ENCODE results near the gene OR9A4.
"Not testable (repeated sequence)": the region's sequence is repeated elsewhere in the genome, so short reads cannot be mapped to it uniquely, and the experiment has no call there.

Gene OR9A4, protein sequence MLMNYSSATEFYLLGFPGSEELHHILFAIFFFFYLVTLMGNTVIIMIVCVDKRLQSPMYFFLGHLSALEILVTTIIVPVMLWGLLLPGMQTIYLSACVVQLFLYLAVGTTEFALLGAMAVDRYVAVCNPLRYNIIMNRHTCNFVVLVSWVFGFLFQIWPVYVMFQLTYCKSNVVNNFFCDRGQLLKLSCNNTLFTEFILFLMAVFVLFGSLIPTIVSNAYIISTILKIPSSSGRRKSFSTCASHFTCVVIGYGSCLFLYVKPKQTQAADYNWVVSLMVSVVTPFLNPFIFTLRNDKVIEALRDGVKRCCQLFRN

DNA sequence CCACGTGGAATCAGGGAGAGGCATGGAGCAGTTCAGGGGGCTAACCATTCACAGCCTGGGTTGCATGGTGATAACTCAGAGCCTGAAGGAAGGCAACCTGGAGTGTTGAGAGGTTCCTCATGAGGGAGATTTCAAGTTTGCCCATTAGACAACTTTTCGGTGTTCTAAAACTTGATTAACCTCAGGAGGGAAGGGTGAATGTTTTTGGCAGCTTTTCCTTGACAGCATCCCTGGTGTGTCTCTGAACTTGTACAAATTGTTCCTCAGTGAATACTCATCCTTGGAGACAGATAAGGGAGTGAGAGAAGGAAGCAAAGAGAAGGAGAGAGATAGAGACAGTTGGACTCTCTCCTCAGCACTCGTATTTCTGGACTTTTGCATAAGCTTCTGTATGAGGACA is at the start of gene OR9A4:
Gene OR9A4 (plus strand): TSS at position 301 of the 400 bp plus-strand sequence. CDS start 2,477 bp downstream, outside the sequence.
- no peak for DNase-seq (ENCODE audit: extremely low read depth in 1 of 2, low read depth in 1 of 2)

DNA sequence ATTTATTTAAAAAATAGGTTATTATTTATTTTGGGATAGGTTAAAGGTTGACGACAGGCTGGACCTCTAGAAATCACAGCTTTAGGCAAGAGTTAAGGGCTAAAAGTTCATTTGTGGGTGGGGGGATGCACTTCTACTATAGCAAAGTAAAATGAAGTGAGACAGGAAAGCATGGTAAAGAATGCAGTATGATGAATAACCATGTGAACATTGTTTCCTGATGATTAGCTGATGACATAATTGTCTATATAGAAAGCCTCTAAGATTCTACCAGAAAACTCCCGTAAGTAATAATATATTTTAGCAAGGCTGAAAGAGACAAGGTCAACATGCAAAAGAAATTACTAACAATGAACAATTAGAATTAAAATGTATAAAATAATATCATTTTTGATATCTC is 49.2 kb upstream of the OR9A4 start:
- DNase-seq (ENCODE audit: extremely low read depth in 1 of 2, low read depth in 1 of 2): no peak

DNA sequence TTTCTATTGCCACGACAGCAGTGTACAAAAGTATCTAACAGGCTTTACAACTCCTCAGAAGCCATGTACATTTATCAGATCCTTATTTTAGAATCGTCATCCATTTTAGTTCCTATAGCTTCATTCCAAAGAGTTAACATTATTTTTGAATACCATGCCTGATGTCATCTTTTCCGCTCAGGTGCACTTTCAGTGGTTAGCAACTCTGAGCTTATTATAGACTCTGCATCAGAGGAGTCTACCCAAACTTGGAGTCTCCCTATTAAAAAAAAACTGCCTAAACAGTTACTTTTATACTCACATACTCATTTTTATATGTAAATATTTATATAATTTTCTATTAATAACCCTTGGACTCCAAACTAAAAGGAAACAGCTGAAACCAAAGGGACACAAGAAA is 43.3 kb upstream of the OR9A4 start:
- no peak for DNase-seq (ENCODE audit: extremely low read depth in 1 of 2, low read depth in 1 of 2)

DNA sequence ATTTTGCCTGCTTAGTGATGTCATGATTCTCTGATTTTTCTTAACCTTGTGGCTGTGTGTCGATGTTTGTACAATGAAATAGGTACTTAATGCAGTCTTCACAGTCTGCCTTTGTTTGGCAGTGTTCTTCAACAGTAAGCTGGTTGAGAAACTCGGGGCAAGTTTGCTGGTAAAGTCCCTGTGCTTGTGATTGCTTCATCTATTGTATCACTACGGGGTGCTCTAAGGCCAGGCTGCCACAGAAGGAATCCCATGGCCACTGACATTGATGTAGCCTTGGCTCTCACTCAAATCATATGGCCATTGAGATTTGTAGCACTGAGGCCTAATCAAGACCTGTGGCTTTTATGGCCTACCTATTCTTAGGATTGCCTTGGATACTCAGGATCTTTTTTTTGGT is 41.4 kb upstream of the OR9A4 start:
- no peak for DNase-seq (ENCODE audit: extremely low read depth in 1 of 2, low read depth in 1 of 2)

DNA sequence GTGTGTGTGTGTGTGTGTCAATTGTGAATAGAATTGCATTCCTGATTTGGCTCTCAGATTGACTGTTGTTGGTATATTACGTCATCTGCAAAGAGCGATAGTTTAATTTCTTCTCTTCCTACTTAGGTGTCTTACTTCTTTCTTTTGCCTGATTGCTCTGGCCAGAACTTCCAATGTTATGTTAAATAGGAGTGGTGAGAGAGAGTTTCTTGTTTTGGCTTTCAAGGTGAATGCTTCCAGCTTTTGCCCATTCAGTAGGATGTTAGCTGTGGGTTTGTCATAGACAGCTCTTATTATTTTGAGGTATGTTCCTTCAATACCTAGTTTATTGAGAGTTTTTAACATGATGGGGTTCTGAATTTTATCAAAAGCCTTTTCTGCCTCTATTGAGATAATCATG is 40.7 kb upstream of the OR9A4 start:
- no peak for DNase-seq (ENCODE audit: extremely low read depth in 1 of 2, low read depth in 1 of 2)

DNA sequence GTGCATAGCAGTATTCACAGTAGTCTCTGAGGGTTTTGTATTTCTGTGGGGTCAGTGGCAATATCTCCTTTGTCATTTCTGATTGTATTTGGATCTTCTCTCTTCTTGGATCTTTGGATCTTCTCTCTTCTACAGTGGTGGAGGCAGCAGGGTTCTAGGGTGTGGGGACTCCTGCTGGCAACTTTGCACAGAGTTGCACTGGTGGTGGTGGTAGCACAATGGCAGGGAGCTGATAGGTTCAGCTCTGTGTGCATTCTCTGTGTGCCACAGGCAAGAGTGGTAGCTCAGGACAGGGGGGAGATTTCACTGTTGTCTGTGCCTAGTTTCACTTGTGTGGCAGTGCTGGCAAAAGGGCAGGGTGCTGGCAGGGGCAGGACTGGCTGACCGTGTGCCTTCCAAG is 39.8 kb upstream of the OR9A4 start:
- DNase-seq (ENCODE audit: extremely low read depth in 1 of 2, low read depth in 1 of 2): no peak

DNA sequence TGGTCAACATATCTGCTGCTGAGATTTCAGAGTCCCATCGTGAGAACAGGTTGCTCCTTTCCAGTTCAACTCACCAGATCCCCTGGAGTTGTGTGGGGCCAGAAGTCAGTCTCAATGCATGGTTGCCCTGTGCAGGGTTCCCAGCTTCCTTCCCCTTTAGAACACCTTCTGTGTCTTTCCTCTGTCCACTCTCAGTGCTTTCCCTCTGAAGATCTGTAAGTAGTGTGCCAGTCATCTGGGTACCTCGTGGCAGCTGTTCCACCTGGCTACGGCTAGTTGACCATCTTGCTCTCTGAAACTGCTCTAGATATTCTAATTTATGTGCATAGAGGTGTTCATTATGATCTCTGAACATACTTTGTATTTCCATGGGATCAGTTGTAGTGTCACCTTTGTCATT is 38.8 kb upstream of the OR9A4 start:
- DNase-seq (ENCODE audit: extremely low read depth in 1 of 2, low read depth in 1 of 2): no peak

DNA sequence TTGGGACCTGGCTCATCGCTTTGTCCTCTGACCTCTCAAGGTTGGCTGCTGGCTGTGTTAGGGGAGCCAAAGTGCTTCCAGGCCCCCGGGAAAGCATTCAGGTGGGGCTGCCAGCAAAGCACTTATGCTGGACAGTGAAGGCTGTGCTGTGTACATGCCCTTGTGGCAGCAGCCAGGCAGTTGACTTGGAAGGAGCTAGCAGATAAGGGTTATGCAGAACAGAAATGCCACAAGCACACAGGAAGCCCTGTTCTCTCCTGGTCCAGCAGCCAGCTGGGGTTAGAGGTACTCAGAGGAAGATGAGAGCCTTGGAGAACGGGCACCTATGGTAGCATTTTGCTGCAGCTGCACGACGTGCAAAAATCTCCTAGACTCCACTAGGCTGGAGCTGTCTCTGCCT is 35.2 kb upstream of the OR9A4 start:
- DNase-seq (ENCODE audit: extremely low read depth in 1 of 2, low read depth in 1 of 2): no peak

DNA sequence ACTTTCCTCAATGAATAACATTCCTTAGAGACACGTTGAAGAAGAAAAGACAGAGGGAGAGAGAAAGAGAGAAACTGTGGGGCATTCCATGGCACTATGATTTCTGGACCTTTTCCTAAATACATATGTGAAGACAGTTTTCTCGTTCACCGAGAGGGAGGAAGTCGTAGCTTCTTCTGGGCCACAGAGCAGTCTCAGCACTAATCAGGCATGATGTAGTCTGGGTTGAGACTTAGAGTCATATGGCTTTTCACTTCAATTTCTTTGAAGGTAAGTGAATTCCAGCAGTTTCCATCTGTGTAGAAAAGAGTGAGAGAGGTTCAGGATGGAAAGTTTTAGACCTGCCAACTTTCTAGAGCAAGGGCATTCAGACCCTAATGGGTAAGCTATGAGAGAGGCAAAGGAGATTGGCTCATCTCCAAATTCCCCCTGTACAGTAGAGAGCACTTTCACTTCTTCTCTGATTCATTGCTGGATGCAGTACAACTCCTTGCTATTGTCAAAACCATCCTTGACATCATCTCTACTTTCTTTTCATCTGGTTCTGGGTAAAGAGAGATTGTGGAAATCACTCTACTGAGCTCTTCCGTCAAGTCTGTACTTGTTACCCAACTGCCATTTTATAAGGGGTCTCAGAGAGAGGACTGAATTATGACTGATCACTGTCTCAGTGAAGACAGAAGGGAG is 31.5 kb upstream of the OR9A4 start:
- DNase-seq (ENCODE audit: extremely low read depth in 1 of 2, low read depth in 1 of 2): no peak

DNA sequence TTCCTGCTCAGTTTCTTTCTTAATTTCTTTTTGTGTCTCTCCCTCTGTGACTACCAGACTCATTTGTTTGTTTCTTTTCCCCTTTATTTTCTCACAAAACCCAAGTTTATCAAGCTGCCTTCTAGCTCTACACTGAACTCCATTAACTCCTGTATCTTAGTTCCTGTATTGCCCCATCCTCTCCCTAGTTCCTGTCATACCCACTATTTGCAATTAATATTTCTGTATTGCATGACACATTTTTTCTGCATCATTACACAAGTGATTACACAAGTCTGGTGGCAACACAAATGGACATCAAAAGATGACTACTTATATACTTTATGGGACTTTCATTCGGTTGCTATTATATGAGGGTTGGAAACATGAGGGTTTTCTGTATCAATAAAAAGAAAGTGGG is 26.9 kb upstream of the OR9A4 start:
- no peak for DNase-seq (ENCODE audit: extremely low read depth in 1 of 2, low read depth in 1 of 2)

DNA sequence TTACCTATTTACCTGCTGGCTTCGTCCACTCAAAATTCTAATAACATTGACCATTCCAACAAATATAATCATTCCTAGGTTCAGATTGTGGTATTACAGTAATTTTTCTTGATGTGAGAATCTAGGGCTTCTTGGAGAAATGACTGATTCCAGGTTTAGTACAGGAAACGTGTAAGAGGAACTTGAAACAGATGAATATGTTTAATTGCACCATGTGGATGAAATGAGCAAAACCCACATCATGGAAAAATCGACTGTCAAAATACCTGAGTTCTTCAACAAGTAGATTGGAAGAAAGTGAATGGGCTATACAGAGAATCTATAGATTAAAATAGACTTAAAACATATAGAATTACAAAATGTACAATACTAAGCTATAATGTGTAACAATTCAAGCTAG is 24.9 kb upstream of the OR9A4 start:
- no peak for DNase-seq (ENCODE audit: extremely low read depth in 1 of 2, low read depth in 1 of 2)

DNA sequence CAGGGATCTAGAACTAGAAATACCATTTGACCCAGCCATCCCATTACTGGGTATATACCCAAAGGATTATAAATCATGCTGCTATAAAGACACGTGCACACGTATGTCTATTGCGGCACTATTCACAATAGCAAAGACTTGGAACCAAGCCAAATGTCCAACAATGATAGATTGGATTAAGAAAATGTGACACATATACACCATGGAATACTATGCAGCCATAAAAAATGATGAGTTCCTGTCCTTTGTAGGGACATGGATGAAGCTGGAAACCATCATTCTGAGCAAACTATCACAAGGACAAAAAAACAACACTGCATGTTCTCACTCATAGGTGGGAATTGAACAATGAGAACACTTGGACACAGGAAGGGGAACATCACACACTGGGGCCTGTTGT is 16.8 kb upstream of the OR9A4 start:
- DNase-seq (ENCODE audit: extremely low read depth in 1 of 2, low read depth in 1 of 2): not testable (repeated sequence)

DNA sequence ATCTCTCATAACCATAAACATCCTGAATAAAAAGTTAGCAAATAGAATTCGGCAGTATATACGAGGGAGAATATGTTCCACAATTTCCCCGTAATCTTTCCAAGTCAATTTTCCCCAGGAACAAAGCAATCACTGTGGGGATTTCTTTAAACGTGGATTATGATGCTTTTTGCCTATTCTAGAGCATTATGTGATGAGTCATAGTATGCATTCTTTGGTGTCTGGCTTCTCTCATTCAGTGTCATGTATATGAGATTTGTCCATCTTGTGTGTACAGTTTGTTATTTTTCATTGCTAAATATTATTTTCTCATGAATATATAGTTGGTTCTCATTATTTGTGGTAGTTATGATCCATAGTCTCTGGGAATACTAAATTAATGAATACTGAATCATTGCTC is 9.9 kb upstream of the OR9A4 start:
- no peak for DNase-seq (ENCODE audit: extremely low read depth in 1 of 2, low read depth in 1 of 2)

DNA sequence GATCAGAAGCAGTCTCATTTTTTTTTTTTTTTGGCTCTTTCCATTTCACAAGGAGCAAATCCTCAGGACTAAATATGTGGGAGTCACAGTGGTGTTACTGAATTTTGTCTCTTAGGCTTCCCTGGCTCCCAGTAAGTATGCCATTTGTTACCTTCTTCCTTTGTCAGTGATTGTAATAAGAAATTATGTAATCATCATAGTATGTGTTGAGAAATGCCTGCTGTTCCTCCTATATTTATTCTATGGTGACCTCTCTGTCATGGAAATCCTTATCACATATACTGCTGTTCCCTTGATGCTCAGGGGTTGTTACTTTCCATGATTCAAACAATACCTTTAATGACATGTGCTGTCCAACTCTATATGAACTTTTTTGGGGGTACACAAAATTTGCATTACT is 4.8 kb upstream of the OR9A4 start:
- DNase-seq (ENCODE audit: extremely low read depth in 1 of 2, low read depth in 1 of 2): no peak

DNA sequence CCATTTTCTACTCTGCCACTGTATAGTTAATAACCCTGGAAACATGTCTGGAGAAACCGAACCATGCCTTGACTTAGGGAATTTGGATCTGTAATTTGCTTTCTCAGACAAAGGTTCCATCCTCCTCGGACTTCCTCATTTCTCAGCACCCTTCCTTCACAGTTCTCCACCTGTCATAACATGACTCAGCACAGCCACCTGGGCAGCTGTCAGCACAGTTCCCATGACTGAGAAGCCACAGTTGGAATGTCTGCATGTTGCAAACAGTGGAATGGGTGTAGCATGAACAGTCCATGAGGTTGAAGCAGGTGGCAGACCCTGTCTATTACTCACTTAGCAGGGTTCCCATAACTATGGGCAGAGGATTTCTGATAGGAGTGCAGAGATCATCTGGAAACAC is 634 bp upstream of the OR9A4 start:
- no peak for DNase-seq (ENCODE audit: extremely low read depth in 1 of 2, low read depth in 1 of 2)

DNA sequence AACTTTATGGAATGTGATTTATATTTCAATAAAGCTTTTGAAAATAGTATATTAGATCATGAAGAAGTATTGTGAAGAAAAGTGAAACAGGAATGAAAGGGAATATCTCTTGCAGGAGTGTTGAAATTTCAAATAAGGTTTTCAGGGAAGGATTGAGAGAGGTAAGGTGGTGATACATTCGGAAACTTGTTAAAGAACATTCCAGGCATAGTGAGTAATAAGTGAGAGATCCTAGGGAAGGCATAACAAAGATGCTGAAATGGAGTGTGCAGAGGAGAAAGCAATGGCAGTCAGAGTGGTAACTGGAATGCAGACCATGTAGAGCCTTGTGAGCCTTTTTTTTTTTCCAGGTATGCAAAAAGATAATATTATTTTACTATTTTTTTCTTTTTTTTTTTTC is 4.1 kb downstream of the OR9A4 start:
- no peak for DNase-seq (ENCODE audit: extremely low read depth in 1 of 2, low read depth in 1 of 2)

DNA sequence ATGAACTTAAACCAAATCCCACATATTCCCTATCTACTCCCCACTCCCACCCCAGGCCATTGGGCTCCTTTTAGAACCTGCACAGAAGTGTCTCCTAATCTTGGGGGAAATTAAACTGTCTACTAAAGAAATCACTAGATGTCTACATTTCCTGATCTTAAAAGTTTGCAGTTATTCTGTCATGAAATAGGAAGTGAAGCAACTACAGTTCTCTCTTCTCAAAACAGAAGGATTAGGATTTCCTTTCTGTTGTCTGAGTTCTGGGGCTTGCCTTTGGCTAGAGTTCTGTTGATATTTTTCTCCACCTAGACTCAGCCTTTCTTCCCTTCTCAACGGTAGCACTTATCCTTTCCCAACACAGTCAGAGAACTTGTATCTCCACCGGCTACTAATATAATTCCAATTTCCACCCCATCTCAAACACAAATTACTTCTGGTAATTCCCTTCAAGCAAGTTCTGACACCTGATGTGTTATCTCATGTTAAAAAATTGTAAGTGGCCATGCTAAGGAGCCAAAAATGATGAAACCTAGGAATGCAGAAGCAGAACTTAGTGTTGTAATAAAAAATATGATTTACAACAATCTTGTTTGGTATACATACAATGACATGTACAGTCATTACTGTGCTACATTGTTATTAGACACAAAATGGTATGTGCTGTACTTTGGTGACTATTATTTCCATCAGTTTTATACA is 12.1 kb downstream of the OR9A4 start:
- no peak for DNase-seq (ENCODE audit: extremely low read depth in 1 of 2, low read depth in 1 of 2)

DNA sequence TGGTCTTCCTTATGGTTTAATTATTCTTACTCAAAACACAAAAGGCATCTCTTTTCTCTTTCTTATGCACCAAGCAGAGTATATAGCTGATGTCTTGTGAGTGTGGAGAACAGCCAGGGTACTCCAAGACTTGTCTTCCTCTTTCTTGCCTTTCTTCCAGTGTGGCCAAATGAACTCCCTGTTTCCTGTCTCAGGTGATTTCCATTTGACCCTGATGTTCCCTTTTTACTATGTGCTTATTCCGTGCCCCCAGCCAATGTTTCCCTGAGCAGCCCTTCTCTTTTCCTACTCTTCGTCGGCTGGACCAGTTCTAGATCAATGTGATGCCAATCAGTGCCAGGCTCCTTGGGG is 12.6 kb downstream of the OR9A4 start:
- DNase-seq (ENCODE audit: extremely low read depth in 1 of 2, low read depth in 1 of 2): no peak

DNA sequence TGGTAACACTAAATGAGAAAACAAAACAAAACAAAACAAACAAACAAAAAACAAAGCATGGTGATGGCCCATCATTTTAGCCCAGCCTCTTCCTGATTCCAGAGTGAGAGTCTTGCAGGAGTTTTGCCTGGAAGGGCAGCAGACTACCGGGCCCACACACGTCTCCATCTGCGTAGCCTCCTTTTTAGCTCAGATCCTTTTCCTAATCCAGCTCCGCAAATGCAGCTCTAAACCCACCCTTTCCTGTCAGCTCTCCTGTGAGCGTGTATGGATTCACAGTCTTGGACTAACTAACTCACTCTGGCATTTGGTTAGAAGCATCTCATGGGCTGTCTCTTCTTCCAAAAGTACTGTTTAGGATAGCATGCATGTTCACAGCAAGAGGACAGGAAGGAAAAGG is 14.0 kb downstream of the OR9A4 start:
- DNase-seq (ENCODE audit: extremely low read depth in 1 of 2, low read depth in 1 of 2): no peak

DNA sequence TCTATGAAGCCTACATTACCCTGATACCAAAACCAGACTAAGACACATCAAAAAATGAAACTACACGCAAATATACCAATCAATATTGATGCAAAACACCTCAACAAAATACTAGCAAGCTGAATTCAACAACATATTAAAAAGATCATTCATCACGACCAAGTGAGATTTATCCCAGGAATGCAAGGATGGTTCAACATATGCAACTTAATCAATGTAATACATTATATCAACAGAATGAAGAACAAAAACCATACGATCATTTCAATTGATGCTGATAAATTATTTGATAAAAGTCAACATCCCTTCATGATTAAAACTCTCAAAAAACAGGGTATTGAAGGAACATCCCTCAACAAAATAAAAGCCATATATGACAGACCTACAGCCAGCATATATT is 24.9 kb downstream of the OR9A4 start:
- DNase-seq (ENCODE audit: extremely low read depth in 1 of 2, low read depth in 1 of 2): no peak

DNA sequence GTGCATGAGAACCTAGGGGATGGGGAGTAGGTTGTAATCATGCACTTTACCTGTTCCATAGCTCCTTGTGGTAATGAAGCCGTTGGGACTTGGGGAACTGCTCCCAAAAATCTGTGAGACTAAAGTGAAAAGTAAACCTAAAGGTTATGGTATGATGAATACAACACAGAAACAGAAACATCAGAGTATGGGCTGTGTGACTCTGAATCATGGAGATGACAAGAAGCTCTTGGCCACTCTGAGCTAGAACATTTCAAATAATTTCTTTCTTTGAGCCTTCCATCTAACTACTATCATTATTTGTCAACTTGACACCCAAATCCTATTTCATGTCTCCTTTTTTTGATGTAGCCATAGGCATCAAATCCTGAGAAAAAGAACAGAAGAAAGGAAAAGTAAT is 27.6 kb downstream of the OR9A4 start:
- no peak for DNase-seq (ENCODE audit: extremely low read depth in 1 of 2, low read depth in 1 of 2)

DNA sequence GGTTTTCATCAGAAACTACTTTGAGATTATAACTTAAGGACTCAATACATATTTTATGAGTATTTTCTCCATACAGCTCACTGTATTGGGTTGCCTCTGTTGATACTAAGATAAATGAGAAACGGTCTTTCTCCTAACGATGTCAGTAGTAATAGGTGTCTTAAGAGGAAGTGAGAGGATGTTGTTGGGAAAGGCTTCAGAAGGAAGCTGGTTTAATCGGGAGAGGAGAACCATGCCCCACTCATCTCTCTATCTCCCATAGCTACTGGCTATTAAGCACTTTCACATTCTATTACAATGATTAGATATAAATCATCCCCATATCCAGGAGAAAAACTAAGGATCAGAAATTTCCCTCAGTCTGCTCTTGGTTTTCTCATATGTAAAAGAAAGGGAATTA is 28.6 kb downstream of the OR9A4 start:
- DNase-seq (ENCODE audit: extremely low read depth in 1 of 2, low read depth in 1 of 2): no peak
